ENCODE results near the gene HINFP.
A peak's percentile ranks its signal among the peaks of the same experiment; 100 is the strongest.
"Not testable (repeated sequence)": the region's sequence is repeated elsewhere in the genome, so short reads cannot be mapped to it uniquely, and the experiment has no call there.

HINFP gene

DNA sequence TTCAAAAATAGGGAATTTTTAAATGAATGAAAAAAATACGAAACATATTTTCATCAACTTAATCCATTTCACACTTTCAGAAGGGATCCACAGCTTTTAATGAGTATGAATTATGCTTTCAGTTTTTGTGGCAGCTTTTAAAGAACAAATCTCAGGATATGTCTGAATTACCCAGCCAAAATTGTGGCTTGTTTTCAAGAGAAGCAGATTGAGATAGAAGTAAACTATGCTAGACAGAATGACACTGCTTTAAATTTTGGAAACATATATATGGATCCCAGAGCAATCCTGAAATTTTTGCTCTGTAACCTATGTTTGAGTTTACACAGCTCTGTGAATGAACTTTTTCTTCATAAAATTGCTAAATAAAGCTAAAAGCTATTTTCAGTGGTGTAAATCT lies 2.4 kb upstream of the HINFP start:
- TF ChIP-seq, protein P1, sequence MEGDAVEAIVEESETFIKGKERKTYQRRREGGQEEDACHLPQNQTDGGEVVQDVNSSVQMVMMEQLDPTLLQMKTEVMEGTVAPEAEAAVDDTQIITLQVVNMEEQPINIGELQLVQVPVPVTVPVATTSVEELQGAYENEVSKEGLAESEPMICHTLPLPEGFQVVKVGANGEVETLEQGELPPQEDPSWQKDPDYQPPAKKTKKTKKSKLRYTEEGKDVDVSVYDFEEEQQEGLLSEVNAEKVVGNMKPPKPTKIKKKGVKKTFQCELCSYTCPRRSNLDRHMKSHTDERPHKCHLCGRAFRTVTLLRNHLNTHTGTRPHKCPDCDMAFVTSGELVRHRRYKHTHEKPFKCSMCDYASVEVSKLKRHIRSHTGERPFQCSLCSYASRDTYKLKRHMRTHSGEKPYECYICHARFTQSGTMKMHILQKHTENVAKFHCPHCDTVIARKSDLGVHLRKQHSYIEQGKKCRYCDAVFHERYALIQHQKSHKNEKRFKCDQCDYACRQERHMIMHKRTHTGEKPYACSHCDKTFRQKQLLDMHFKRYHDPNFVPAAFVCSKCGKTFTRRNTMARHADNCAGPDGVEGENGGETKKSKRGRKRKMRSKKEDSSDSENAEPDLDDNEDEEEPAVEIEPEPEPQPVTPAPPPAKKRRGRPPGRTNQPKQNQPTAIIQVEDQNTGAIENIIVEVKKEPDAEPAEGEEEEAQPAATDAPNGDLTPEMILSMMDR (IDR thresholded peaks at IDR 0.05; ENCODE audit: borderline replicate concordance, insufficient read depth, low read depth, low read length), result no peak
- H3K4me3 ChIP-seq (ENCODE audit: low read depth, low read length), result no peak overlapping the region

DNA sequence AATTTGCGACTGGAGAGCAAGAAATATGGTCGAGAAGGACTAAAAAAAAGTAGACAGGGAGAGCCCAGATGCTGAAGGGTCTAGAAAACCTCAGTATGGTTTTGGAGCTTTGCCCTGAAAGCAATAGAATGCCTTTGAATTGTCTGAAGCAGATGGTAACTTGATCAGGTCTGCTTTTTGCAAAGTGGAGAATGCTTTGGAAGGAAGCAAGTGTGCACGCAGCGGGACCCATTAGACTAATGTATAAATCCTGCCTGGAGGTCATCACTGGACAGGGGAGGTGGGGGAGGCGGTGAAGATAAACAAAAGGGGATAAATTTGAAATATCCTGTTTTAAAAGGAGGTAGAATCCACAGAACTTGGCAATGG lies 757 bp upstream of the HINFP start:
- H3K4me3 ChIP-seq (ENCODE audit: low read depth, low read length), result peak overlapping the region; percentile 53
- TF ChIP-seq, protein P1 (IDR thresholded peaks at IDR 0.05; ENCODE audit: borderline replicate concordance, insufficient read depth, low read depth, low read length), result no peak

DNA sequence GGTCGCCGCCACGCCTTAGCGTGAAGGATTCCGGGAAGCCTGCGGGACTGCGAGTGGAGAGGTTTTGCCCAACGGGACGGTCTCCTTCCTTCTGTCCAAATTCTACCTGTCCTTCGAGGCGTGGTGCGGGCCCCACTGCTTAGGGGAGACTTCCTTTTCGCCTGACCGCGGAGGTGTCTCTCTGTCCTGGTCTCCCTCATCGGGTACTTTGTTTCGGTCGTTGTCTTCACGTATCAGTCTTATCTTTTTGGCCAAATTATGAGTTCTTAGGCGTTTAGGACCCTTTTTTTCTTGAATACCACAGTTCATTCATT lies 388 bp downstream of the HINFP start:
- H3K4me3 ChIP-seq (ENCODE audit: low read depth, low read length), result peak overlapping the region; percentile 89
- TF ChIP-seq, protein P1 (IDR thresholded peaks at IDR 0.05; ENCODE audit: borderline replicate concordance, insufficient read depth, low read depth, low read length), result no peak

DNA sequence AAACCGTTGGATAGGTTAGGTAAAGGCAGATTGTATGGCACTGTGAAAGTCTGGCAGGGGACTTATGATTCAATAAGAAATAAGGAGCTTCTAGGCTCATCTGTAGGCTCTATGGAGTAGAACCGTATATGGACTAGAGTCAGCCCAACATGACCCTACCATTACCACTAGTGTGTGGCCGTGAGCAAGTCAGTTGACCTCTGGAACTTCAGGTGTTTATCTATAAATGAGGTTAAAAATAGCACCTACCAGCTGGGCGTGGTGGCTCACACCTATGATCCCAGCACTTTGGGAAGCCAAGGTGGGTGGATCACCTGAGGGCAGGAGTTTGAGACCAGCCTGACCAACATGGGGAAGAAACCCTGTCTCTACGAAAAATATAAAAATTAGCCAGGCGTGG lies 4.4 kb downstream of the HINFP start:
- no peak overlapping the region for H3K4me3 ChIP-seq (ENCODE audit: low read depth, low read length)

DNA sequence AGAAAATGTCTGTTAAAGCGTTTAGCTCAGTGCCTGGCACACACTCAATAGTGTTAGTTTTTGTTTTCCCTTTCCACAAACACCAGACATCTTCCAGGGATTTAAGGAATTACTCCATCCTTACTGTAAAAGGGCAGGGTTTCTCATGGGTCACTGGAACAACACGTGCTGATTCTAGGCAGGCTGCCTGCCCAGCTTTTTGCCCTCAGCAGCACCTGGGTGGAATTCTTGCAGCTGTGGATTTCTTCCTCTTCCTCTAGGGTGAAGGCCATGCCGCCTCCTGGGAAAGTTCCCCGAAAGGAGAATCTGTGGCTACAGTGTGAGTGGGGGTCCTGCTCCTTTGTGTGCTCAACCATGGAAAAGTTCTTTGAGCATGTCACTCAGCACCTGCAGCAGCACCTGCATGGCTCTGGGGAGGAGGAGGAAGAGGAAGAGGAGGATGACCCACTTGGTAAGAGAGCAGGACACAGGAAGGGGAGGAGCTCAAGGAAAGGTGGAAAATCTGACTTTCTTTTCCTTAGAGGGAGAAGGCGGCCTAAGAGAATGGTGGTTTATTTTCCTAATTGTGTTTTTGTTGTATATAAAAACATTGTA lies 5.4 kb downstream of the HINFP start:
- TF ChIP-seq, protein P1 (IDR thresholded peaks at IDR 0.05; ENCODE audit: borderline replicate concordance, insufficient read depth, low read depth, low read length), result no peak
- H3K4me3 ChIP-seq (ENCODE audit: low read depth, low read length), result no peak overlapping the region

More for the DNA sequence above, 4.4 kb downstream of the HINFP start:
- TF ChIP-seq, protein P1 (IDR thresholded peaks at IDR 0.05; ENCODE audit: borderline replicate concordance, insufficient read depth, low read depth, low read length), result no peak

DNA sequence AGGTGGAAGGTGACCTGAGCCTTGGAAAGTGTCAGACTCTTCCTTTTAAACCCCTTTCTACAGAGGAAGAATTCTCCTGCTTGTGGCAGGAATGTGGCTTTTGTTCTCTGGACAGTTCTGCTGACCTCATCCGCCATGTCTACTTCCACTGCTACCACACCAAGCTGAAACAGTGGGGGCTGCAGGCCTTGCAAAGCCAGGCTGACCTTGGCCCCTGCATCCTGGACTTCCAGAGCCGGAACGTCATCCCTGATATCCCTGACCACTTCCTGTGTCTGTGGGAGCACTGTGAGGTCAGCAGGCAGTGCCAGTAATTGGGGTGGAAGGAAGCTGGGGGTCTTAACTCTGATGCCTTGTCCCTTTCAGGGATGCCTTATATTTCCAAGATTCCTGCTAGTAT lies 9.3 kb downstream of the HINFP start:
- H3K4me3 ChIP-seq (ENCODE audit: low read depth, low read length), result no peak overlapping the region
- TF ChIP-seq, protein P1 (IDR thresholded peaks at IDR 0.05; ENCODE audit: borderline replicate concordance, insufficient read depth, low read depth, low read length), result no peak

DNA sequence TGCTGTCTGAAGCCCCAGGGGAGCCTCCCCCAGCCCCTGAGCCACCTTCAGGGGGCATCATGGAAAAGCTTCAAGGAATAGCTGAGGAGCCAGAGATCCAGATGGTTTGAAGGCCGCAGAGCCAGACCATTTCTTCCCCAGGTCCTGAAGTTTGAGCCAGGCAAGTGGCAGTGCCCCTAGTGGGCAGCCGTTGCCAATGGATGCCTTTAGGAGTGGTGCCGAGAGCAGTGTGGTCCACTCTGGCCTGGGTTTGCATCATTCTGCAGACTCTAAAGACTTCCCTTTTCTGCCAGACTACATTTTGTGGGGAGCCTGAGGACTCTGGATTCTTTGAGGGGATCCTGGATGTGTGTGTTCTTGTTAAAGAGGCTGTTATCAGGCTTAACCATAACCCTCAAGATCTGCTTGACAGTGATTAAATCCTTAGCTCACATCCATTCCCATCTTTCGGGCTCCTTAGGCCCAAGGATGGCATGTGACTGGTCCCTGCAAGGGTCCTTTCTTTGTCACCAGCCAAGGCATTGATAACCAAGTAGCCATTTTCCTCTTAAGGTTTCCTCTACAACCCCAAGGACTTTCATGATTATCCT lies 13.1 kb downstream of the HINFP start:
- TF ChIP-seq, protein P1 (IDR thresholded peaks at IDR 0.05; ENCODE audit: borderline replicate concordance, insufficient read depth, low read depth, low read length), result peak; percentile 68; the same call in 1 of the 2 replicates
- no peak overlapping the region for H3K4me3 ChIP-seq (ENCODE audit: low read depth, low read length)

DNA sequence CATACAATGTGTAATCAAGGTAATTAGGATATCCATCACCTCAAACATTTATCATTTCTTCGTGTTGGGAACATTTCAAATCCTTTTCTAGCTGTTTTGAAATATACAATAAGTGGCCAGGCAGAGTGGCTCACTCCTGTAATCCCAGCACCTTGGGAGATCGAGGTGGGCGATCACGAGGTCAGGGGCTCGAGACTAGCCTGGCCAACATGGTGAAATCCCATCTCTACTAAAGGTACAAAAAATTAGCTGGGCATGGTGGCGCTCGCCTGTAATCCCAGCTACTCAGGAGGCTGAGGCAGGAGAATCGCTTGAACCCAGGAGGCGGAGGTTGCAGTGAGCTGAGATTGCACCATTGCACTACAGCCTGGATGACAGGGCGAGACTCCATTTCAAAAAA lies 17.9 kb downstream of the HINFP start:
- H3K4me3 ChIP-seq (ENCODE audit: low read depth, low read length), result not testable (repeated sequence)

Measured in GM12875 (cell line).